Transverse colon (tissue), 4 donors: ENCODE results near the gene UXT. TPM values are rescaled to one million over a fixed set of nuclear protein-coding genes. Genes with fewer than 3 reads are reported as not detected.
"Not testable (repeated sequence)": the region's sequence is repeated elsewhere in the genome, so short reads cannot be mapped to it uniquely, and the experiment has no call there.

Experiments
- DNase-seq: peaks from one replicate; pipeline ENCODE4 v3.0.0-alpha.2; 2019
- H3K27ac ChIP-seq, 4 donors: fragments of 200-600 bp; sonication (generic); 2 replicates each; pipeline ENCODE4 v1.5.1; 2016 to 2018; ENCODE audit warnings: inconsistent platforms in 4 of 4
- H3K27me3 ChIP-seq: fragments of 200-600 bp; sonication (generic); 2 replicates; pipeline ENCODE4 v1.5.1; 2017; ENCODE audit warnings: inconsistent platforms
- H3K36me3 ChIP-seq, 4 donors: fragments of 200-600 bp; sonication (generic); 2 replicates each; pipeline ENCODE4 v1.5.1; 2017 to 2019; ENCODE audit warnings: inconsistent platforms in 4 of 4
- H3K4me1 ChIP-seq, 4 donors: fragments of 200-600 bp; sonication (generic); 2 replicates each; pipeline ENCODE4 v1.5.1; 2017 to 2020; ENCODE audit warnings: inconsistent platforms in 4 of 4
- H3K4me3 ChIP-seq, 4 donors: fragments of 200-600 bp; sonication (generic); 1 replicate in 1 of 4; 2 replicates in 3 of 4; pipeline versions ENCODE4 v1.5.1 to v1.6.1; 2017 to 2019; ENCODE audit warnings: inconsistent platforms in 4 of 4
- H3K9me3 ChIP-seq, 2 donors: fragments of 200-600 bp; sonication (generic); 2 replicates each; pipeline ENCODE4 v1.5.1; 2017 to 2019; ENCODE audit warnings: inconsistent platforms in 2 of 2
- CTCF ChIP-seq, 5 experiments: fragments of 200-600 bp in 3 of 5; fragments of 450-650 bp in 2 of 5; sonication (generic) in 3 of 5; IDR thresholded peaks; 1 replicate in 2 of 5; 2 replicates in 3 of 5; pipeline ENCODE4 v1.5.1; 2016 to 2017; ENCODE audit warnings: antibody characterized with exemption in 5 of 5, inconsistent platforms in 3 of 5, mild to moderate bottlenecking in 2 of 5, moderate library complexity in 1 of 5
- EP300 ChIP-seq: sonication (generic); formaldehyde crosslinking; IDR thresholded peaks from one replicate; pipeline ENCODE4 v1.6.1; 2017; ENCODE audit warnings: antibody characterized with exemption, low read depth
- POLR2A ChIP-seq: fragments of 450-650 bp; IDR thresholded peaks from one replicate; pipeline ENCODE4 v1.6.1; 2016; ENCODE audit warnings: antibody characterized with exemption, mild to moderate bottlenecking, moderate library complexity
- POLR2AphosphoS5 ChIP-seq, 3 donors: sonication (generic); formaldehyde crosslinking; IDR thresholded peaks; one replicate each; pipeline ENCODE4 v1.6.1; 2016; ENCODE audit warnings: antibody characterized with exemption in 3 of 3
- WGBS, 2 donors: methylation state at CpG; one replicate each; pipeline ENCODE4 v1.1.5; 2018; ENCODE audit warnings: low coverage in 1 of 2; 5-methylcytosine and 5-hydroxymethylcytosine counted together
- in situ Hi-C, 4 donors: fragments of 200-750 bp; cut with MboI; loops; one replicate each; pipeline versions ENCODE4 v1.15.0 to v1.15.1; 2017; ENCODE audit warnings: low sequenced_read_pairs in 3 of 4, low pct_ligation_motif_present in 1 of 4, low pct_unique_long_range_greater_than_20kb in 1 of 4
- intact Hi-C: fragments of 100-400 bp; cut with DNase I; formaldehyde crosslinking; loops from one replicate; pipeline ENCODE4 v1.15.1; 2023; ENCODE audit warnings: low total_unique reads
- total RNA-seq, 4 donors: library from RNA; depleted of rRNA; stranded (reverse); fragments of >200 nt; gene quantifications; one replicate each; pipeline ENCODE4 v1.1.0, GENCODE V29; 2016

UXT gene
- total RNA-seq, 4 donors from 2014 or later = 21.3 to 122 (median 91.9) TPM

DNA sequence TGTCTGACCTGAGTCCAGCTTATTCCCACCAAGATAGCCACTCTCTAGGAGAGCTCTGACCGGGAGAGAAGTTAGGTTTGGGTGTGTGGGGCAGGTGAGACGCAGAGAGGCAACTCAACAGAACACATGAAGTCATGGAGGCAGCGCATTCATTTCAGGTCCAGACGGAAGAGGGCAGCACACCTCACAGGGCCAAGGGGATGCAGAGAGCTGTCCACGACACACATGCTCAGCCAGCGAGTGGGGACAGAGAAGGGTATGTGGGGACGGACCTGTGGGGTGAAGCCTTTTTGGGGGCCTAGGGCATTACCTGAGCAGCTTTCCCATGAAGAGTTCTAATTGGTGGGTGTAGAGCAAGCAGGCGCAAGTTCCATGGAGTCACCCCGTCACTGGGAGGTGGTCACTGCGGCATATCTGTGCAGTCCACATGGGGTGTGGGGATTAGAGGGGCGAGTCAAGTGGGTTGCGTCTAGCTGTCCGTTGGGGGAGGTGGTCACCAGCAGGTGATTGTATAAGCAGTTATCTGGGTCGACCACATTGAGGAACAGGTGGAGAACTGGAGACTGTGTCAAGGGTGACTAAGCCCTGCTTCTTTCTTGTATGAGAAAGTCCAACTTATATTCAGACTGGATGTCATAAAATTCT is 24.3 kb upstream of the UXT start:
- H3K27me3 ChIP-seq = no peaks in the 10 kb centered on the region
- TF ChIP-seq POLR2AphosphoS5 (IDR thresholded peaks at IDR 0.05) (no peak), EP300 (no peak)
- 79% methylated on average over 14 of the region's 14 CpGs; no CpG with 5 or more reads in 1 of the 2 donors for WGBS, 2 donors
- no peak for DNase-seq
- H3K36me3 ChIP-seq = no peaks in the 10 kb centered on the region
- no peak overlapping the region for H3K4me3 ChIP-seq
- H3K9me3 ChIP-seq = no peaks in the 10 kb centered on the region
- H3K27ac ChIP-seq = no peak overlapping the region
- intact Hi-C loops (no loop called here), in situ Hi-C loops (no loop called here)
- H3K4me1 ChIP-seq = no peaks in the 10 kb centered on the region

GRCh38 chrX:47675959-47676859 is 17.2 kb upstream of the UXT start:
- H3K27me3 ChIP-seq, H3K4me3 ChIP-seq, H3K4me1 ChIP-seq, intact Hi-C loops, in situ Hi-C loops, H3K9me3 ChIP-seq, H3K27ac ChIP-seq, H3K36me3 ChIP-seq, DNase-seq: not testable (repeated sequence)
- 62% methylated on average over 7 of the region's 7 CpGs; no CpG with 5 or more reads in 1 of the 2 donors for WGBS, 2 donors

GRCh38 chrX:47674776-47675175 is 15.8 kb upstream of the UXT start:
- no peak for TF ChIP-seq CTCF (IDR thresholded peaks at IDR 0.05)
- no peak for TF ChIP-seq EP300
- TF ChIP-seq POLR2A = no peak
- no peak for TF ChIP-seq POLR2AphosphoS5 (IDR thresholded peaks at IDR 0.05)
- Histone ChIP-seq H3K4me3 (no peak overlapping the region), H3K9me3 (no peaks in the 10 kb centered on the region), H3K27me3 (no peaks in the 10 kb centered on the region), H3K36me3 (no peaks in the 10 kb centered on the region), H3K27ac (no peak overlapping the region), H3K4me1 (no peaks in the 10 kb centered on the region)
- no peak for DNase-seq
- intact Hi-C loops = no loop called here
- WGBS, 2 donors = 79% methylated on average over 5 of the region's 5 CpGs; no CpG with 5 or more reads in 1 of the 2 donors
- in situ Hi-C loops = no loop called here

DNA sequence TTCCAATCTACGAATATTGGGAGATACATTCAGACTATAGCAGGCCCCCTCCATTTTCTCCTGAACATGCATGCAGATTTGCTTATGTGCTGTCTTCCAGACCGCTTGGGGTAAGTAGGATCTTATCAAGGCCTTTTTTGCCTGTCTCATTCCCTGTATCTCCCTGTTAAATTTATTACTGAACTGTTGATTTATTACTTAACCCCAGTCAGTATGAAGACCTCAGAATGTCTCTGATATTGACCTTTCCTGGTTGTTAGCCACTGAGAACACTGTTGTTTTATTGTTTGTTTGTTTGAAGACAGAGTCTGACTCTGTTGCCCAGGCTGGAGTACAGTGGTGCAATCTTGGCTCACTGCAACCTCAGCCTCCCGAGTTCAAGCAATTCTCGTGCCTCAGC is 6.8 kb upstream of the UXT start:
- H3K36me3 ChIP-seq, DNase-seq, H3K4me3 ChIP-seq, H3K4me1 ChIP-seq, H3K27me3 ChIP-seq, in situ Hi-C loops, intact Hi-C loops, H3K27ac ChIP-seq, H3K9me3 ChIP-seq: not testable (repeated sequence)
- WGBS, 2 donors = 72 to 80% methylated on average over 2 to 4 of the region's 4 CpGs

DNA sequence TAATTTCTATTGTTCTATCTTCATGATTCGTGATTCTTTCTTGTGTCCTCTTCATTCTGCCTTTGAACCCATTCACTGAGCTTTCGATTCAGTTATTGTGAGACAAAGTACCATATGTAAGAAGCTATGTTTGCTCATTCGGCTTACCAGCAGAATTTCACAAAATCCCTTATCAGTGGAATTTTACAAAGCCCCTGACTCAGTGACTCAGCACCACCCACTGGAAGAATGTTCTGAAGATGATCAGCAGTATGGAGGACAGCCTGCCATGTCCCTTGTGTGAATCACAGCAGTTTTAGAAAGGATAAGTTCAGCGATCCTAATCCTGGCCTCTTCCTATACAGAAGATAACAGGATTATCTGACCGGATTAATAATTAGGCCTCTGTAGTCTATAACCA is 5.8 kb upstream of the UXT start:
- Histone ChIP-seq H3K9me3 (no peaks in the 10 kb centered on the region), H3K36me3 (no peaks in the 10 kb centered on the region), H3K4me3 (no peak overlapping the region), H3K27ac (no peak overlapping the region), H3K4me1 (no peaks in the 10 kb centered on the region), H3K27me3 (no peaks in the 10 kb centered on the region)
- intact Hi-C loops = no loop called here
- in situ Hi-C loops = no loop called here
- DNase-seq = no peak
- TF ChIP-seq CTCF (IDR thresholded peaks at IDR 0.05) (no peak), POLR2AphosphoS5 (IDR thresholded peaks at IDR 0.05) (no peak), POLR2A (no peak), EP300 (no peak)
- WGBS, 2 donors = 85 to 92% methylated on average over 2 to 5 of the region's 5 CpGs
